Astrocyte of the cerebellum (primary cell): Measurements from ENCODE around the gene JARID2.

Source experiments
- DNase-seq: peaks from one replicate; pipeline ENCODE4 v3.0.0-alpha.2; 2011; ENCODE audit warnings: low read depth
- H3K4me3 ChIP-seq: 2 replicates; pipeline ENCODE4 v1.5.1; 2011; ENCODE audit warnings: mild to moderate bottlenecking, low read depth, low read length, moderate library complexity
- CTCF ChIP-seq: IDR thresholded peaks from 2 replicates; pipeline ENCODE4 v1.5.1; 2012; ENCODE audit warnings: low read length, low read depth, moderate library complexity, mild to moderate bottlenecking; ENCODE audit errors: missing control alignments
- in situ Hi-C: cut with HindIII; loops from 2 replicates; pipeline ENCODE4 v1.10.0; 2017; ENCODE audit warnings: low sequenced_read_pairs

Gene JARID2

GRCh38 chr6:15522026-15522425 is 276.2 kb downstream of the JARID2 start:
- no peak for DNase-seq
- no peak overlapping the region for H3K4me3 ChIP-seq
- in situ Hi-C loops, result no loop called here
- TF ChIP-seq CTCF, result no peak

- no peak for TF ChIP-seq CTCF
- in situ Hi-C loops, result no loop called here
These were observed 276.6 kb downstream of the JARID2 start for GRCh38 chr6:15522427-15522826.

GRCh38 chr6:15522856-15523529 is 277.1 kb downstream of the JARID2 start:
- no peak for TF ChIP-seq CTCF
- in situ Hi-C loops, result no loop called here
- DNase-seq, result no peak
- H3K4me3 ChIP-seq, result no peak overlapping the region

More at GRCh38 chr6:15522427-15522826, 276.6 kb downstream of the JARID2 start:
- DNase-seq, result no peak
- H3K4me3 ChIP-seq, result no peak overlapping the region

- no peak for TF ChIP-seq CTCF
- no peak overlapping the region for H3K4me3 ChIP-seq
- in situ Hi-C loops, result no loop called here
- DNase-seq, result no peak
These were observed 278.1 kb downstream of the JARID2 start for GRCh38 chr6:15523679-15524630.

GRCh38 chr6:15524861-15525401 is 279.1 kb downstream of the JARID2 start:
- no peak overlapping the region for H3K4me3 ChIP-seq
- no peak for TF ChIP-seq CTCF
- DNase-seq, result no peak
- in situ Hi-C loops, result no loop called here

- TF ChIP-seq CTCF, result no peak
- H3K4me3 ChIP-seq, result no peak overlapping the region
- no peak for DNase-seq
- in situ Hi-C loops, result no loop called here
These were observed 280.4 kb downstream of the JARID2 start for GRCh38 chr6:15526212-15526701.
